Posterior cingulate gyrus (tissue), 11 donors: ENCODE results near the gene SEMA6A.

ENCODE experiments used
- DNase-seq, 10 donors: peaks; one replicate each; pipeline versions ENCODE4 v3.0.0 to v3.0.0-alpha.2; 2020 to 2021; ENCODE audit warnings: mixed read lengths in 3 of 10
- intact Hi-C: fragments of 100-400 bp; cut with DNase I; formaldehyde crosslinking; loops from one replicate; pipeline ENCODE4 v1.15.1; 2023

SEMA6A gene

GRCh38 chr5:116448450-116448849, 126.2 kb downstream of the SEMA6A start:
- DNase-seq = no peak
- intact Hi-C loops = no loop called here

GRCh38 chr5:116446356-116447005, 128.1 kb downstream of the SEMA6A start:
- intact Hi-C loops = no loop called here
- no peak for DNase-seq

- DNase-seq = no peak
- intact Hi-C loops = no loop called here
These were observed 129.3 kb downstream of the SEMA6A start for GRCh38 chr5:116445311-116445710.

- no peak for DNase-seq
- intact Hi-C loops = no loop called here
These were observed 130.0 kb downstream of the SEMA6A start for GRCh38 chr5:116444373-116445295.

GRCh38 chr5:116442931-116443551, 131.6 kb downstream of the SEMA6A start:
- intact Hi-C loops = no loop called here
- DNase-seq = no peak

- intact Hi-C loops = no loop called here
- DNase-seq = peak in 1 of 10 donors; percentile 42
These were observed 132.5 kb downstream of the SEMA6A start for GRCh38 chr5:116442095-116442534.

- no peak for DNase-seq
- intact Hi-C loops = no loop called here
These were observed 133.4 kb downstream of the SEMA6A start for GRCh38 chr5:116441223-116441622.

GRCh38 chr5:116440457-116441001, 134.1 kb downstream of the SEMA6A start:
- DNase-seq = no peak
- intact Hi-C loops = no loop called here

- intact Hi-C loops = no loop called here
- DNase-seq = no peak
These were observed 134.7 kb downstream of the SEMA6A start for GRCh38 chr5:116439905-116440304.

- intact Hi-C loops = no loop called here
- DNase-seq = no peak
These were observed 135.6 kb downstream of the SEMA6A start for GRCh38 chr5:116438979-116439554.

GRCh38 chr5:116437922-116438578, 136.6 kb downstream of the SEMA6A start:
- intact Hi-C loops = no loop called here
- DNase-seq = no peak

GRCh38 chr5:116437351-116437705, 137.3 kb downstream of the SEMA6A start:
- intact Hi-C loops = no loop called here
- no peak for DNase-seq

- DNase-seq = no peak
- intact Hi-C loops = no loop called here
These were observed 137.8 kb downstream of the SEMA6A start for GRCh38 chr5:116436674-116437350.

- intact Hi-C loops = no loop called here
- DNase-seq = peak in 3 of 10 donors; percentile 37 to 80 (median 37)
These were observed 145.7 kb downstream of the SEMA6A start for GRCh38 chr5:116428966-116429365.

GRCh38 chr5:116428413-116428812, 146.2 kb downstream of the SEMA6A start:
- intact Hi-C loops = no loop called here
- no peak for DNase-seq

GRCh38 chr5:116424951-116425350, 149.7 kb downstream of the SEMA6A start:
- DNase-seq = no peak
- intact Hi-C loops = no loop called here

GRCh38 chr5:116424258-116424615, 150.4 kb downstream of the SEMA6A start:
- intact Hi-C loops = no loop called here
- DNase-seq = no peak

GRCh38 chr5:116423587-116424257, 150.9 kb downstream of the SEMA6A start:
- intact Hi-C loops = no loop called here
- DNase-seq = no peak

- DNase-seq = no peak
- intact Hi-C loops = no loop called here
These were observed 151.5 kb downstream of the SEMA6A start for GRCh38 chr5:116423141-116423540.
